ENCODE measurements around the gene DOCK4. TPM values are rescaled to one million over a fixed set of nuclear protein-coding genes. Genes with fewer than 3 reads are reported as not detected.

Gene DOCK4
- total RNA-seq, 4 donors from 2014 or later: 9.9 to 30.9 (median 13.7) TPM

GRCh38 chr7:111789870-111790269 is 416.3 kb downstream of the DOCK4 start:
- no peak overlapping the region for H3K27ac ChIP-seq
- TF ChIP-seq CTCF (IDR thresholded peaks at IDR 0.05): no peak
- no peak for TF ChIP-seq POLR2A (IDR thresholded peaks at IDR 0.05)
- H3K4me1 ChIP-seq: no peaks in the 10 kb centered on the region
- no peak for DNase-seq
- no peaks in the 10 kb centered on the region for H3K27me3 ChIP-seq
- H3K9me3 ChIP-seq: peaks cover 0 to 8% (median 7%) of the 10 kb centered on the region in 3 donors
- peaks cover 0 to 24% (median 0%) of the 10 kb centered on the region in 3 donors for H3K36me3 ChIP-seq
- intact Hi-C loops (cut with DNase I): no loop called here
- H3K4me3 ChIP-seq: no peak overlapping the region

GRCh38 chr7:111789048-111789320 is 417.2 kb downstream of the DOCK4 start:
- H3K9me3 ChIP-seq: no peaks in the 10 kb centered on the region
- WGBS, 2 donors: 67 to 76% methylated on average over 1 of the region's 1 CpG
- peaks cover 0 to 15% (median 0%) of the 10 kb centered on the region in 3 donors for H3K36me3 ChIP-seq
- DNase-seq: no peak
- H3K27me3 ChIP-seq: no peaks in the 10 kb centered on the region
- intact Hi-C loops (cut with DNase I): no loop called here
- H3K4me3 ChIP-seq: no peak overlapping the region
- TF ChIP-seq CTCF (IDR thresholded peaks at IDR 0.05) (no peak), POLR2A (IDR thresholded peaks at IDR 0.05) (no peak)
- H3K4me1 ChIP-seq: no peaks in the 10 kb centered on the region
- no peak overlapping the region for H3K27ac ChIP-seq

DNA sequence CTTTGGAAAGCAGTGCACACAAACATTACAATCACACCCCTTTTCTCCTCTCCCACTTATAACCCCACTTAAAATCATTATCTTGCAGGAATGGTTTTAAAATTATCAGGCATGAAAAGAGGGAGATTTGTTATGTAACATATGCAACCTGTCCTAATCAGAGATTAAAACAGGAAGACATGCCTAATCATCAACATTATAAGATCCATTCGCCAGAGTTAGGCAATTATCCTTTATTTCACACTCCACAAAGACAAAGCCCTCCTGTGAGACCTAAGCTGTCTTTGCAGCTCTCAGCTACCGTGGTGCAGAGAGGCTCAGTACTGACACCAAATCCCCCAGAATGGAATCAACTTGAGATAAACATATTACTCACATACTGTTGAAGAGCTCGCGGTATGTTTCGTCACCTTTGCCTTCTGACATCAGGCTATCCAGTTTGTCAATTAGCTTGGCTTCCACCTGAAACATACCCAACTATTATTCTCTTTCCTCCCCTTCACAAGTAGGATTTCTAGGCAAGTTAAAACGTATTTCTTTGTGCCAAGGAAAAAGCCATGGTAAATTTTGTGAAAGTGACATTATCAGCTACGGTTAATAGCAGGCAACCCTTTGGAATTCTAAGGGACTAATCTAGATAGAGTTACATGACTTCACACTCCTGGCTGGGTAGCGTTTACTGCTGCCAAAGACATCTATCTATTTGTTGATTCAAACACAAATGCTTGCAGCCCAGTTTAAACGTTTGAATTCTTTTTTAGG is 417.7 kb downstream of the DOCK4 start:
- Histone ChIP-seq H3K4me3 (no peak overlapping the region), H3K27me3 (no peaks in the 10 kb centered on the region), H3K4me1 (no peaks in the 10 kb centered on the region), H3K36me3 (peaks cover 0 to 15% (median 0%) of the 10 kb centered on the region in 3 donors), H3K9me3 (no peaks in the 10 kb centered on the region), H3K27ac (no peak overlapping the region)
- no peak for TF ChIP-seq POLR2A (IDR thresholded peaks at IDR 0.05)
- TF ChIP-seq CTCF (IDR thresholded peaks at IDR 0.05): no peak
- intact Hi-C loops (cut with DNase I): no loop called here
- no peak for DNase-seq
- WGBS, 2 donors: 51 to 63% methylated on average over 9 of the region's 9 CpGs

DNA sequence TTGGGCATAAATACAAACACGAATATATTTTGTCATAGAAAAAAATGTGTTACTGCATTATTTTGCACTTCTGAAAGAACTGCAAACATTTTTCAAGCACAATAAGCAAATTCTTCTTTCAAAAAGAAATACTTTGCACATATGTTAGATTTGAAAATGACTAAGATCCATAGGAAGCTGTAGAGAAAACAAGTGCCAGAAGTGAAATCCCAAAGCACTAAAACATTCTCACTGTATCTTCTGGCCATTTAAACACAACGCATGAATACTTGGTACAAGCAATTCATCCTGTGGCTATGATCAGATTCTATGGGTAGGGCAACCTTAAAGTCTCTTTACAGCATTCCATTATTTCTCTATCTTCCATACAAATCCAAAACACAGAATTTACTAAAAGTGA is 418.5 kb downstream of the DOCK4 start:
- TF ChIP-seq CTCF (IDR thresholded peaks at IDR 0.05) (no peak), POLR2A (IDR thresholded peaks at IDR 0.05) (no peak)
- peaks cover 0 to 15% (median 0%) of the 10 kb centered on the region in 3 donors for H3K36me3 ChIP-seq
- intact Hi-C loops (cut with DNase I): no loop called here
- no peak overlapping the region for H3K4me3 ChIP-seq
- H3K9me3 ChIP-seq: no peaks in the 10 kb centered on the region
- no peaks in the 10 kb centered on the region for H3K27me3 ChIP-seq
- 80 to 87% methylated on average over 2 of the region's 2 CpGs for WGBS, 2 donors
- no peak for DNase-seq
- H3K4me1 ChIP-seq: no peaks in the 10 kb centered on the region
- H3K27ac ChIP-seq: no peak overlapping the region

GRCh38 chr7:111787099-111787498 is 419.1 kb downstream of the DOCK4 start:
- TF ChIP-seq POLR2A (IDR thresholded peaks at IDR 0.05) (no peak), CTCF (IDR thresholded peaks at IDR 0.05) (no peak)
- DNase-seq: no peak
- intact Hi-C loops (cut with DNase I): no loop called here
- Histone ChIP-seq H3K4me1 (no peaks in the 10 kb centered on the region), H3K9me3 (no peaks in the 10 kb centered on the region), H3K4me3 (no peak overlapping the region), H3K27ac (no peak overlapping the region), H3K36me3 (peaks cover 0 to 15% (median 0%) of the 10 kb centered on the region in 3 donors), H3K27me3 (no peaks in the 10 kb centered on the region)

All from esophagus squamous epithelium (tissue), 5 donors.